Measurements from ENCODE around the gene PRRG4. TPM values are rescaled to one million over a fixed set of nuclear protein-coding genes. Genes with fewer than 3 reads are reported as not detected.

PRRG4 gene
- total RNA-seq, 1 experiment from 2014 or later: 1.2 TPM

GRCh38 chr11:32830413-32830738 is 649 bp downstream of the PRRG4 start:
- no peak overlapping the region for H2BK20ac ChIP-seq (ENCODE audit: low read depth, low read length, poor library complexity, severe bottlenecking)
- H4K20me1 ChIP-seq (ENCODE audit: control insufficient read depth, insufficient read depth, insufficient read length): no peaks in the 10 kb centered on the region
- no peak overlapping the region for H3K18ac ChIP-seq (ENCODE audit: insufficient read length, low read depth, low read length)
- no peaks in the 10 kb centered on the region for H3K9me3 ChIP-seq (ENCODE audit: control insufficient read depth, low read depth, low read length)
- Mint-ChIP-seq H3K27ac (no peak overlapping the region), H3K36me3 (ENCODE audit: insufficient read depth in 1 of 3, low read depth in 3 of 3) (no peaks in the 10 kb centered on the region; a peak in 1 of 7 replicates), H3K4me3 (peak overlapping the region; percentile 75 to 79), H3K9me3 (no peaks in the 10 kb centered on the region), H3K4me1 (peaks cover 14 to 17% of the 10 kb centered on the region in 2 experiments), H3K27me3 (ENCODE audit: low read depth) (peaks cover 37% of the 10 kb centered on the region)
- H3K56ac ChIP-seq (ENCODE audit: insufficient read length, low read depth, low read length): no peak overlapping the region
- no peak overlapping the region for H4K8ac ChIP-seq (replicated peaks; ENCODE audit: insufficient read length, low read depth, low read length)
- no peak overlapping the region for H3T11ph ChIP-seq (ENCODE audit: low read length)
- no peak overlapping the region for H3K23ac ChIP-seq (ENCODE audit: insufficient read length, low read depth, low read length)
- no peak overlapping the region for H3K27ac ChIP-seq (ENCODE audit: insufficient read length, low read depth, low read length)
- no CpG with 5 or more reads among the region's 6 CpGs for WGBS (ENCODE audit: extremely low coverage, insufficient read length, low lambda C conversion rate)
- no peak overlapping the region for H2BK12ac ChIP-seq (ENCODE audit: insufficient read length, low read depth, low read length)
- peaks cover 10% of the 10 kb centered on the region for H3K23me2 ChIP-seq (ENCODE audit: insufficient read length, low read depth, low read length, poor library complexity, severe bottlenecking)
- H2BK5ac ChIP-seq (ENCODE audit: insufficient read length, low read length): no peak overlapping the region
- H4K91ac ChIP-seq (ENCODE audit: insufficient read length, low read depth, low read length): no peak overlapping the region
- no peak overlapping the region for H3K9ac ChIP-seq (ENCODE audit: extremely low read depth, insufficient read length, low read length)
- DNase-seq: no peak
- H3K4me1 ChIP-seq (ENCODE audit: insufficient read depth, low read length): no peaks in the 10 kb centered on the region
- no peaks in the 10 kb centered on the region for H3K27me3 ChIP-seq (ENCODE audit: insufficient read depth, low read length)
- H3K4ac ChIP-seq (ENCODE audit: low read depth, low read length): no peak overlapping the region
- H3K4me2 ChIP-seq (ENCODE audit: insufficient read depth, insufficient read length, low read length): peak overlapping the region; percentile 66
- H4K5ac ChIP-seq (ENCODE audit: insufficient read length, low read depth, low read length): no peak overlapping the region
- H3K14ac ChIP-seq (ENCODE audit: insufficient read depth, low read length): no peak overlapping the region; the same call in 1 of the 2 replicates
- TF ChIP-seq CTCF (conservative IDR thresholded peaks at IDR 0.05): no peak
- H2BK120ac ChIP-seq (ENCODE audit: low read depth, low read length, poor library complexity, severe bottlenecking): no peak overlapping the region
- H2BK15ac ChIP-seq (ENCODE audit: low read depth, low read length): no peak overlapping the region
- H3K79me2 ChIP-seq (ENCODE audit: insufficient read depth, low read length): no peaks in the 10 kb centered on the region
- no peak overlapping the region for H2AK5ac ChIP-seq (ENCODE audit: insufficient read length, low read length)
- H3K79me1 ChIP-seq (ENCODE audit: insufficient read depth, low read depth, low read length, poor library complexity, severe bottlenecking): no peaks in the 10 kb centered on the region
- H2AFZ ChIP-seq (ENCODE audit: low read length): no peak overlapping the region

Measured in H9 (cell line).